ENCODE results near the gene CREB3L4.

DNA sequence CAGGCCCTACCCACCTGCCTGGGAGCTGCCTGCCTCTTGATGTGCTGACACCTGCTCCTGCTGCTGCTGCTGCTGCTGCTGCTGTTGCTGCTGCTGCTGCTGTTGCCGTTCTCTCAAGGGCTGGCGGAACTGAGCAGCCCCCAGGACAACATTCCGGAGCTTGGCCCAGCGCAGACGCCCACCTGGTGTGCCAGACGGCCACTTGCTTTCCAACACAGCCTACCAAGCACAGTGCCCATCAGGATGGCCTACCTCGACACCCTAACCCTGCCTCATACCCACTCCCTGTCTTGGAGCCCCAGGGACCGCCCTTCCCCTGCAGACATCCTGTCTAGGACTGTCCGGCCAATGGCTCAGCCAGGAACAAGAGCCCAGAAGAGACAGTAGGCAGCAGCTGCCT, 33.0 kb upstream of the CREB3L4 start:
- TF ChIP-seq, protein P1, sequence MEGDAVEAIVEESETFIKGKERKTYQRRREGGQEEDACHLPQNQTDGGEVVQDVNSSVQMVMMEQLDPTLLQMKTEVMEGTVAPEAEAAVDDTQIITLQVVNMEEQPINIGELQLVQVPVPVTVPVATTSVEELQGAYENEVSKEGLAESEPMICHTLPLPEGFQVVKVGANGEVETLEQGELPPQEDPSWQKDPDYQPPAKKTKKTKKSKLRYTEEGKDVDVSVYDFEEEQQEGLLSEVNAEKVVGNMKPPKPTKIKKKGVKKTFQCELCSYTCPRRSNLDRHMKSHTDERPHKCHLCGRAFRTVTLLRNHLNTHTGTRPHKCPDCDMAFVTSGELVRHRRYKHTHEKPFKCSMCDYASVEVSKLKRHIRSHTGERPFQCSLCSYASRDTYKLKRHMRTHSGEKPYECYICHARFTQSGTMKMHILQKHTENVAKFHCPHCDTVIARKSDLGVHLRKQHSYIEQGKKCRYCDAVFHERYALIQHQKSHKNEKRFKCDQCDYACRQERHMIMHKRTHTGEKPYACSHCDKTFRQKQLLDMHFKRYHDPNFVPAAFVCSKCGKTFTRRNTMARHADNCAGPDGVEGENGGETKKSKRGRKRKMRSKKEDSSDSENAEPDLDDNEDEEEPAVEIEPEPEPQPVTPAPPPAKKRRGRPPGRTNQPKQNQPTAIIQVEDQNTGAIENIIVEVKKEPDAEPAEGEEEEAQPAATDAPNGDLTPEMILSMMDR (conservative IDR thresholded peaks at IDR 0.05 in 1 of 2, IDR thresholded peaks at IDR 0.05 in 1 of 2; ENCODE audit: low read depth in 1 of 2, low read length in 2 of 2) = no peak
- no peak for TF ChIP-seq EZH2 (IDR thresholded peaks at IDR 0.05; ENCODE audit: low read length, missing control alignments)

Measured in fibroblast of lung (primary cell).